Measurements from ENCODE around the gene FAM209B.

DNA sequence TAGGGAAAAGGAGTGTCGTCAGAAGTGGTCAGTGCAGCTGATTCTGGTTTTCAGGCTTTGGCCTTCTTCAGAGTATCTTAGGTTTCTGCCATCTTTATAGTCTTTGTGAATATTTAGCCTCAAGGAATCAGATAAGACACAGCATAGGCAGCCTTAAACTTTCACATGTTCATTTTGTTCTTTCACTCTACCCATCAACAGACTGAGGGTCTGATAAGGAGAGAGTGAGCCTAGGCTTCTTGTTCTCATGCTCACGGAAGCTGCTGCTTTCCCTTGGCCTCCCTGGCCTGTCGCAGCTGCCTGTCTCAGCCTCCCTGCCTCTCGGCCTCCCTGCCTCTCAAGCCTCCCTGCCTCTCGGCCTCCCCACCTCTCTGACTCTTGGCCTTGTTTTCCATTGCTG, 44.5 kb upstream of the FAM209B start:
- no peak for TF ChIP-seq EZH2 (IDR thresholded peaks at IDR 0.05; ENCODE audit: borderline replicate concordance, insufficient read depth, low read depth, low read length, poor library complexity, severe bottlenecking)
- TF ChIP-seq, protein P1, sequence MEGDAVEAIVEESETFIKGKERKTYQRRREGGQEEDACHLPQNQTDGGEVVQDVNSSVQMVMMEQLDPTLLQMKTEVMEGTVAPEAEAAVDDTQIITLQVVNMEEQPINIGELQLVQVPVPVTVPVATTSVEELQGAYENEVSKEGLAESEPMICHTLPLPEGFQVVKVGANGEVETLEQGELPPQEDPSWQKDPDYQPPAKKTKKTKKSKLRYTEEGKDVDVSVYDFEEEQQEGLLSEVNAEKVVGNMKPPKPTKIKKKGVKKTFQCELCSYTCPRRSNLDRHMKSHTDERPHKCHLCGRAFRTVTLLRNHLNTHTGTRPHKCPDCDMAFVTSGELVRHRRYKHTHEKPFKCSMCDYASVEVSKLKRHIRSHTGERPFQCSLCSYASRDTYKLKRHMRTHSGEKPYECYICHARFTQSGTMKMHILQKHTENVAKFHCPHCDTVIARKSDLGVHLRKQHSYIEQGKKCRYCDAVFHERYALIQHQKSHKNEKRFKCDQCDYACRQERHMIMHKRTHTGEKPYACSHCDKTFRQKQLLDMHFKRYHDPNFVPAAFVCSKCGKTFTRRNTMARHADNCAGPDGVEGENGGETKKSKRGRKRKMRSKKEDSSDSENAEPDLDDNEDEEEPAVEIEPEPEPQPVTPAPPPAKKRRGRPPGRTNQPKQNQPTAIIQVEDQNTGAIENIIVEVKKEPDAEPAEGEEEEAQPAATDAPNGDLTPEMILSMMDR (IDR thresholded peaks at IDR 0.05) = no peak

Measured in B cell (primary cell).